ENCODE data around the gene STARD5. TPM values are rescaled to one million over a fixed set of nuclear protein-coding genes. Genes with fewer than 3 reads are reported as not detected.

Gene STARD5
- total and polyA plus RNA-seq, 2 of the 4 experiments (the other 2 are of a cell fraction) = 5.0 to 22.8 TPM

Other genes with a start within 250 kb of the STARD5 start
- not detected in 2 replicates for gene CFAP161, start 189.9 kb downstream of the STARD5 start, total RNA-seq (2012; rRNA removed)
- gene CFAP161, start 189.9 kb downstream of the STARD5 start, polyA plus RNA-seq (2012; rRNA removed) = not detected in 2 replicates
- gene IL16, start 127.3 kb downstream of the STARD5 start, total RNA-seq (2012; rRNA removed) = under 0.01 and 0.18 TPM in 2 replicates
- gene IL16, start 127.3 kb downstream of the STARD5 start, polyA plus RNA-seq (2012; rRNA removed) = 0.24 and 0.27 TPM in 2 replicates
- not detected in 2 replicates for gene TMC3, start 50.1 kb upstream of the STARD5 start, total RNA-seq (2012; rRNA removed)
- gene TMC3, start 50.1 kb upstream of the STARD5 start, polyA plus RNA-seq (2012; rRNA removed) = not detected in 2 replicates

Measured in IMR-90 (cell line).